ENCODE data around the gene GALK1. TPM values are rescaled to one million over a fixed set of nuclear protein-coding genes. Genes with fewer than 3 reads are reported as not detected.

Gene GALK1
- polyA plus RNA-seq, 1 donor (not counting 4 experiments of a cell fraction or from before 2014, with no cell fraction given): 1.3 TPM

GRCh38 chr17:75813081-75814020 lies 48.4 kb upstream of the GALK1 start:
- Histone ChIP-seq H3K9me1 (ENCODE audit: control insufficient read depth, extremely low read depth, insufficient read depth, low read length) (peaks cover 5% of the 10 kb centered on the region), H3K9ac (ENCODE audit: control insufficient read depth, extremely low read depth, insufficient read depth, low read length) (no peak overlapping the region), H3K4me3 (ENCODE audit: control insufficient read depth in 2 of 3, extremely low read depth in 1 of 3, insufficient read depth in 2 of 3, low read depth in 1 of 3, low read length in 3 of 3) (no peak overlapping the region), H3K36me3 (ENCODE audit: control insufficient read depth in 2 of 2, extremely low read depth in 1 of 2, insufficient read depth in 2 of 2, low read length in 2 of 2) (peaks cover 8 to 10% of the 10 kb centered on the region in 2 experiments), H3K4me1 (ENCODE audit: control insufficient read depth, extremely low read depth, insufficient read depth, low read length) (peaks cover 31% of the 10 kb centered on the region), H4K20me1 (ENCODE audit: control insufficient read depth, extremely low read depth, insufficient read depth, low read length) (no peaks in the 10 kb centered on the region), H3K4me2 (ENCODE audit: control insufficient read depth, extremely low read depth, insufficient read depth, low read depth, low read length) (no peak overlapping the region), H3K27ac (ENCODE audit: control insufficient read depth, insufficient read depth, low read length) (no peak overlapping the region), H2AFZ (ENCODE audit: control insufficient read depth, low read length) (no peak overlapping the region), H3K27me3 (ENCODE audit: control insufficient read depth, extremely low read depth, insufficient read depth, low read length) (no peaks in the 10 kb centered on the region), H3K79me2 (ENCODE audit: control insufficient read depth, insufficient read depth, low read length) (no peaks in the 10 kb centered on the region), H3K9me3 (ENCODE audit: control insufficient read depth, low read depth, low read length) (no peaks in the 10 kb centered on the region)
- DNase-seq (ENCODE audit: low read depth, low spot score): no peak
- TF ChIP-seq EZH2 (IDR thresholded peaks at IDR 0.05; ENCODE audit: low read length) (no peak), CTCF (optimal IDR thresholded peaks at IDR 0.05 in 1 of 3, IDR thresholded peaks at IDR 0.05 in 1 of 3, conservative IDR thresholded peaks at IDR 0.05 in 1 of 3; ENCODE audit: extremely low read depth in 1 of 3, insufficient read depth in 2 of 3, low read length in 3 of 3) (no peak)
- FAIRE-seq: no peak
- dilution Hi-C loops (cut with MboI; ENCODE audit: extremely low pct_ligation_motif_present, low sequenced_read_pairs): no loop called here

GRCh38 chr17:75812096-75813013 lies 47.4 kb upstream of the GALK1 start:
- TF ChIP-seq CTCF (optimal IDR thresholded peaks at IDR 0.05 in 1 of 3, IDR thresholded peaks at IDR 0.05 in 1 of 3, conservative IDR thresholded peaks at IDR 0.05 in 1 of 3; ENCODE audit: extremely low read depth in 1 of 3, insufficient read depth in 2 of 3, low read length in 3 of 3): no peak
- TF ChIP-seq EZH2 (IDR thresholded peaks at IDR 0.05; ENCODE audit: low read length): no peak
- H3K27me3 ChIP-seq (ENCODE audit: control insufficient read depth, extremely low read depth, insufficient read depth, low read length): no peaks in the 10 kb centered on the region
- H2AFZ ChIP-seq (ENCODE audit: control insufficient read depth, low read length): no peak overlapping the region
- FAIRE-seq (no peak), DNase-seq (ENCODE audit: low read depth, low spot score) (no peak)
- H3K4me2 ChIP-seq (ENCODE audit: control insufficient read depth, extremely low read depth, insufficient read depth, low read depth, low read length): no peak overlapping the region
- H3K36me3 ChIP-seq (ENCODE audit: control insufficient read depth in 2 of 2, extremely low read depth in 1 of 2, insufficient read depth in 2 of 2, low read length in 2 of 2): peaks cover 6 to 8% of the 10 kb centered on the region in 2 experiments
- no peak overlapping the region for H3K9ac ChIP-seq (ENCODE audit: control insufficient read depth, extremely low read depth, insufficient read depth, low read length)
- H3K4me1 ChIP-seq (ENCODE audit: control insufficient read depth, extremely low read depth, insufficient read depth, low read length): peaks cover 34% of the 10 kb centered on the region
- H3K79me2 ChIP-seq (ENCODE audit: control insufficient read depth, insufficient read depth, low read length): no peaks in the 10 kb centered on the region
- H3K9me1 ChIP-seq (ENCODE audit: control insufficient read depth, extremely low read depth, insufficient read depth, low read length): peaks cover 5% of the 10 kb centered on the region
- no peaks in the 10 kb centered on the region for H3K9me3 ChIP-seq (ENCODE audit: control insufficient read depth, low read depth, low read length)
- no peak overlapping the region for H3K4me3 ChIP-seq (ENCODE audit: control insufficient read depth in 2 of 3, extremely low read depth in 1 of 3, insufficient read depth in 2 of 3, low read depth in 1 of 3, low read length in 3 of 3)
- dilution Hi-C loops (cut with MboI; ENCODE audit: extremely low pct_ligation_motif_present, low sequenced_read_pairs): no loop called here
- no peaks in the 10 kb centered on the region for H4K20me1 ChIP-seq (ENCODE audit: control insufficient read depth, extremely low read depth, insufficient read depth, low read length)
- no peak overlapping the region for H3K27ac ChIP-seq (ENCODE audit: control insufficient read depth, insufficient read depth, low read length)
